ENCODE data around the gene LRRFIP1.
"Not testable (repeated sequence)": the region's sequence is repeated elsewhere in the genome, so short reads cannot be mapped to it uniquely, and the experiment has no call there.

LRRFIP1 gene

DNA sequence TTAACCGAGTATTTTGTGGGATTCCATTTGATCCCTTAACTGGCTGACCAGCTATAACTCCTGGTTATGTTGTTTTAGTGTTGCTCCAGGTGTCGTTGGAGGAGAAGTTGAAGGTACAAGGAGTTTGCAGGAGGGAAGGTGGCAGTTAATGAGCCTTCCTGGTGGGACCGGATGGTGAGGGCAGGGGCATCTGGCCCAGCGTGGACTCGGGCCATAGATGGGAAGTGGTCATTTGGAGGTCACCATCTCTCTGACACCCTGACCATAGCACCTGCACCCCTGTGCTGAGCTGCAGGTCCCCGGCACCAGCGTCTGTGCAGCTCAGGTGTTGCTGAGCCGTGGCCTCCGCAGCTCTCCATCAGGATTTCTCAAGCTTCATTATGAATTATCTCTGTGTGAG lies 119.8 kb downstream of the LRRFIP1 start:
- Mint-ChIP-seq H3K27me3 (ENCODE audit: low read depth, poor library complexity) (peaks cover 4% of the 10 kb centered on the region), H3K4me1 (peaks cover 29% of the 10 kb centered on the region), H3K9me3 (no peaks in the 10 kb centered on the region), H3K36me3 (ENCODE audit: low read depth) (peaks cover 42% of the 10 kb centered on the region), H3K27ac (no peak overlapping the region), H3K4me3 (no peak overlapping the region)
- TF ChIP-seq, protein P1, sequence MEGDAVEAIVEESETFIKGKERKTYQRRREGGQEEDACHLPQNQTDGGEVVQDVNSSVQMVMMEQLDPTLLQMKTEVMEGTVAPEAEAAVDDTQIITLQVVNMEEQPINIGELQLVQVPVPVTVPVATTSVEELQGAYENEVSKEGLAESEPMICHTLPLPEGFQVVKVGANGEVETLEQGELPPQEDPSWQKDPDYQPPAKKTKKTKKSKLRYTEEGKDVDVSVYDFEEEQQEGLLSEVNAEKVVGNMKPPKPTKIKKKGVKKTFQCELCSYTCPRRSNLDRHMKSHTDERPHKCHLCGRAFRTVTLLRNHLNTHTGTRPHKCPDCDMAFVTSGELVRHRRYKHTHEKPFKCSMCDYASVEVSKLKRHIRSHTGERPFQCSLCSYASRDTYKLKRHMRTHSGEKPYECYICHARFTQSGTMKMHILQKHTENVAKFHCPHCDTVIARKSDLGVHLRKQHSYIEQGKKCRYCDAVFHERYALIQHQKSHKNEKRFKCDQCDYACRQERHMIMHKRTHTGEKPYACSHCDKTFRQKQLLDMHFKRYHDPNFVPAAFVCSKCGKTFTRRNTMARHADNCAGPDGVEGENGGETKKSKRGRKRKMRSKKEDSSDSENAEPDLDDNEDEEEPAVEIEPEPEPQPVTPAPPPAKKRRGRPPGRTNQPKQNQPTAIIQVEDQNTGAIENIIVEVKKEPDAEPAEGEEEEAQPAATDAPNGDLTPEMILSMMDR (IDR thresholded peaks at IDR 0.05): no peak
- no peak for DNase-seq

DNA sequence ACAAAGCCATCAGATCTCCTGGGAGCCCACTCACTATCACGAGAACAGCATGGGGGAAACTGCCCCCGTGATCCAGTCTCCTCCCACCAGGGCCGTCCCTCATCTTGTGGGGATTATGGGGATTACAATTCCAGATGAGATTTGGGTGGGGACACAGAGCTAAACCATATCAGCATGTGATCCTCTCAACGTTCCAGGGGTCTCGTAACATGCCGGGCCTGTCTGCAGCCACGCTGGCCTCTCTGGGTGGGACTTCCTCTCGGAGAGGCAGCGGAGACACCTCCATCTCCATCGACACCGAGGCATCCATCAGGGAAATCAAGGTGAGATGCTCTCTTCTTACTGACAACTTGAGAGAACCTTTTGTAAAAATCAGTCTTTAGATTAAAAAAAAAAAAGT lies 121.6 kb downstream of the LRRFIP1 start:
- H3K36me3 Mint-ChIP-seq (ENCODE audit: low read depth): peaks cover 55% of the 10 kb centered on the region
- H3K27me3 Mint-ChIP-seq (ENCODE audit: low read depth, poor library complexity): peaks cover 4% of the 10 kb centered on the region
- peaks cover 11% of the 10 kb centered on the region for H3K4me1 Mint-ChIP-seq
- no peak overlapping the region for H3K4me3 Mint-ChIP-seq
- H3K27ac Mint-ChIP-seq: no peak overlapping the region
- no peak for DNase-seq
- TF ChIP-seq, protein P1 (IDR thresholded peaks at IDR 0.05): no peak
- H3K9me3 Mint-ChIP-seq: no peaks in the 10 kb centered on the region

DNA sequence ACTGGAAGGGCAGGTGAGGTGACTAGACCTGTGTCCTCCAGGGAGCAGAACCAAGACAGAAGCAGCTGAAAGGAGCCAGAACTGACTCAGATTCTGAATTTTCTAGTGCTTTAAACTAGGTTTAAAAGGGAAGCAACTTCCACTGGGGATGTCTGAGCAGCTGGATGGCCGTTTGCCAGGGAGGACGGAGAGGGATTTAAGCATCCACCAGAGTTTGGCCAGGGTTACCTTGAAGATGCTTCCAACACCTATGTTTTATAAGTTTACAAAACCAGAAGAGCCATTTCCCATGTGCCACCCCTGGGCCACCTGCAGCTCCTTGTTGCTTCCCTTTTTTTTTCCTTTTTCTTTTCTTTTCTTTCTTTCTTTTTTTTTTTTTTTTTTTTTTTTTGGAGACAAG lies 122.6 kb downstream of the LRRFIP1 start:
- DNase-seq: no peak
- peaks cover 4% of the 10 kb centered on the region for H3K4me1 Mint-ChIP-seq

DNA sequence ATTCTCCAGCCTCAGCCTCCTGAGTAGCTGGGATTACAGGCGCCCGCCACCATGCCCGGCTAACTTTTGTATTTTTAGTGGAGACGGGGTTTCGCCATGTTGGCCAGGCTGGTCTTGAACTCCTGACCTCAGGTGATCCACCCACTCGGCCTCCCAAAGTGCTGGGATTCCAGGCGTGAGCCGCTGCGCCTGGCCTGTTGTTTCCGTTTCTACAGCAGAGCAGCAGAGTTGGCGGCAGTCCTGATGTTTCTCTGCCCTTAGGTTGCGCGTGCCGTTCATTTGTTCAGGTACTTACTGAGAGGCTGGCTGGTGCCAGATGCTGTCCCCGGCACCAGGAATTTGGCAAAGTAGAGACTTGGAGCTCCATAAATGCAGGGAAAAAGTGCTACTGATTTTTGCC lies 123.1 kb downstream of the LRRFIP1 start:
- DNase-seq; H3K4me1 Mint-ChIP-seq; H3K27ac Mint-ChIP-seq; H3K27me3 Mint-ChIP-seq (ENCODE audit: low read depth, poor library complexity); H3K4me3 Mint-ChIP-seq; H3K9me3 Mint-ChIP-seq: not testable (repeated sequence)
- peaks cover 70% of the 10 kb centered on the region for H3K36me3 Mint-ChIP-seq (ENCODE audit: low read depth)

More for the DNA sequence above, 122.6 kb downstream of the LRRFIP1 start:
- H3K27ac Mint-ChIP-seq: no peak overlapping the region
- H3K4me3 Mint-ChIP-seq: no peak overlapping the region
- TF ChIP-seq, protein P1 (IDR thresholded peaks at IDR 0.05): no peak
- H3K9me3 Mint-ChIP-seq: no peaks in the 10 kb centered on the region
- peaks cover 65% of the 10 kb centered on the region for H3K36me3 Mint-ChIP-seq (ENCODE audit: low read depth)
- H3K27me3 Mint-ChIP-seq (ENCODE audit: low read depth, poor library complexity): peaks cover 4% of the 10 kb centered on the region

DNA sequence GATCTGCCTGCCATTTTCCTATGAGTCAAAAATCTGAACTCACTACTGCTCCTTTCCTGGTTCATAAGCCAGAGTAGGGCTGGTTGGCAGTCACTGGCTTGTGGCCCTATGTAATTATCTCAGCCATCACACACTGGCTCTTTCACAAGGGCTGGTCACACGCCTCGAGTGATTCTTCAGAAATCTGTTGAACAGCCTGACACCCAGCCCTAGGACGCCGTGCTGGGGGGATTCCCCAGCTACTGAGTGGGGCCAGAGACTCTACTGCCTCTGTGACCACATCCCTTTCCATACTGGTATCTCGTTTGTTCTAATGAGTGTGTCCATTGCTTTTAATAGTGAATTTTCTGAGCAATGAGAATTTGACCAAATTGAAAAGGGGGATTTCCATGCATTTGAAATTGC lies 125.4 kb downstream of the LRRFIP1 start:
- Mint-ChIP-seq H3K9me3 (peaks cover 6% of the 10 kb centered on the region), H3K27ac (no peak overlapping the region), H3K4me3 (no peak overlapping the region), H3K36me3 (ENCODE audit: low read depth) (peaks cover 91% of the 10 kb centered on the region), H3K27me3 (ENCODE audit: low read depth, poor library complexity) (peaks cover 6% of the 10 kb centered on the region), H3K4me1 (peaks cover 5% of the 10 kb centered on the region)
- DNase-seq: no peak
- TF ChIP-seq, protein P1 (IDR thresholded peaks at IDR 0.05): no peak

DNA sequence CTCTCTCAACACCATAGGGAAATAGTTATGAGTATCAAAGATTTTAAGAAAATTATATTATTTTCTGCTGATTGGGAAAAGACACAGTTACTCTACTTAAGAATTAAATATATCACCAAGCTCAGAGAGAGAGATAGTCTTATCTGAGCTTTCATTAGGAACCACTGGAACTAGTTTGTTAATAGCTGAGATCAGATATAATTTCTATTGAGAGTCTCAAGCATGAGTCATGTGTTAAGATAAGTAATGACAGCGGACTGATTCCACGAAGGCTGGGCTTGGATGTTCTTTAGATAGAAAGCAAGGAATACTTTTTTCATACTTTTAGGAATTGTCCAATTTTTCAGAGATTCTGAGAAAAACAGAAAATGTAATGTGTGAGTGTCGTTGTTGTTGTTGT lies 126.8 kb downstream of the LRRFIP1 start:
- Mint-ChIP-seq H3K4me3 (no peak overlapping the region), H3K27ac (no peak overlapping the region), H3K36me3 (ENCODE audit: low read depth) (peaks cover 88% of the 10 kb centered on the region), H3K27me3 (ENCODE audit: low read depth, poor library complexity) (peaks cover 6% of the 10 kb centered on the region), H3K9me3 (peaks cover 6% of the 10 kb centered on the region), H3K4me1 (peaks cover 5% of the 10 kb centered on the region)
- TF ChIP-seq, protein P1 (IDR thresholded peaks at IDR 0.05): no peak
- no peak for DNase-seq

Measured in nephron progenitor cell (in vitro differentiated cells).